Heart left ventricle (tissue), 13 donors: ENCODE results near the gene RPS6KA2.

Experiments
- CTCF ChIP-seq, 12 donors: fragments of 200-600 bp; sonication (generic) in 4 of 12; IDR thresholded peaks; one replicate each; pipeline versions ENCODE4 v1.5.0 to v1.8.0; 2018 to 2022; ENCODE audit warnings: antibody characterized with exemption in 12 of 12, mild to moderate bottlenecking in 5 of 12
- POLR2A ChIP-seq, 2 donors: fragments of 450-650 bp; IDR thresholded peaks; one replicate each; pipeline ENCODE4 v1.6.1; 2017; ENCODE audit warnings: antibody characterized with exemption in 2 of 2, mild to moderate bottlenecking in 2 of 2, moderate library complexity in 2 of 2
- donor health status: ischemic (EF 13 %, LVEDD 7.1; RV severe dilation, severe dysfunction).
- donor health status: DM: no; HTN: yes; CAD: no.
- donor health status: DM: no; HTN: no; CAD: no.
- donor health status: ischemic (EF 25% LVEDD 6.9; RV normal size, moderate dysfunction).
- donor health status: ischemic (EF 25% LVEDD 5.7; RV mildly dilated, moderate dysfunction).
- donor health status: ischemic (EF 35%, LVEDD 5.7; RV mildly dilated, moderate dysfunction).
- donor health status: nonischemic (EF 11% LVEDD 7.7; RV severe dilation, severe dysfunction).
- donor health status: DM: yes; HTN: yes; CAD: no.
- donor health status: PGD.
- donor health status: ischemic (EF 29% LVEDD 5.4; RV normal size, mild dysfunction).
- donor health status: nonischemic (EF 23%, LVEDD 6.1; RV moderate dilation, normal function).

- no peak for TF ChIP-seq CTCF (IDR thresholded peaks at IDR 0.05)
- no peak for TF ChIP-seq POLR2A (IDR thresholded peaks at IDR 0.05)
Observed at GRCh38 chr6:166502453-166502852, 124.6 kb downstream of the RPS6KA2 start.
